ENCODE results near the gene SYT2. TPM values are rescaled to one million over a fixed set of nuclear protein-coding genes. Genes with fewer than 3 reads are reported as not detected.

Gene SYT2
- total RNA-seq, 1 donor from 2014 or later: 11.9 TPM

GRCh38 chr1:202703191-202703590 is 7.1 kb downstream of the SYT2 start:
- peaks cover 70% of the 10 kb centered on the region for H3K27me3 Mint-ChIP-seq
- no peaks in the 10 kb centered on the region for H3K4me1 Mint-ChIP-seq (ENCODE audit: unreplicated experiment)
- no peak overlapping the region for H3K27ac Mint-ChIP-seq
- H3K36me3 Mint-ChIP-seq: no peaks in the 10 kb centered on the region
- no peak overlapping the region for H3K4me3 Mint-ChIP-seq
- no peak for DNase-seq (ENCODE audit: extremely low spot score, unreplicated experiment)
- TF ChIP-seq CTCF (conservative IDR thresholded peaks at IDR 0.05): no peak
- no peaks in the 10 kb centered on the region for H3K9me3 Mint-ChIP-seq

- Mint-ChIP-seq H3K4me3 (no peak overlapping the region), H3K9me3 (no peaks in the 10 kb centered on the region), H3K4me1 (ENCODE audit: unreplicated experiment) (no peaks in the 10 kb centered on the region), H3K36me3 (no peaks in the 10 kb centered on the region), H3K27me3 (peaks cover 67% of the 10 kb centered on the region), H3K27ac (no peak overlapping the region)
- no peak for DNase-seq (ENCODE audit: extremely low spot score, unreplicated experiment)
- TF ChIP-seq CTCF (conservative IDR thresholded peaks at IDR 0.05): no peak
Measured at GRCh38 chr1:202702088-202702487, 8.2 kb downstream of the SYT2 start.

GRCh38 chr1:202701200-202701599 is 9.1 kb downstream of the SYT2 start:
- Mint-ChIP-seq H3K4me3 (no peak overlapping the region), H3K27ac (no peak overlapping the region), H3K36me3 (no peaks in the 10 kb centered on the region), H3K9me3 (no peaks in the 10 kb centered on the region), H3K4me1 (ENCODE audit: unreplicated experiment) (no peaks in the 10 kb centered on the region), H3K27me3 (peaks cover 65% of the 10 kb centered on the region)
- DNase-seq (ENCODE audit: extremely low spot score, unreplicated experiment): no peak
- no peak for TF ChIP-seq CTCF (conservative IDR thresholded peaks at IDR 0.05)

GRCh38 chr1:202700061-202700460 is 10.2 kb downstream of the SYT2 start:
- H3K27me3 Mint-ChIP-seq: peaks cover 64% of the 10 kb centered on the region
- DNase-seq (ENCODE audit: extremely low spot score, unreplicated experiment): no peak
- H3K36me3 Mint-ChIP-seq: no peaks in the 10 kb centered on the region
- H3K4me3 Mint-ChIP-seq: no peak overlapping the region
- TF ChIP-seq CTCF (conservative IDR thresholded peaks at IDR 0.05): no peak
- no peaks in the 10 kb centered on the region for H3K4me1 Mint-ChIP-seq (ENCODE audit: unreplicated experiment)
- H3K27ac Mint-ChIP-seq: no peak overlapping the region
- H3K9me3 Mint-ChIP-seq: no peaks in the 10 kb centered on the region

GRCh38 chr1:202698276-202698675 is 12.0 kb downstream of the SYT2 start:
- H3K36me3 Mint-ChIP-seq: no peaks in the 10 kb centered on the region

More at GRCh38 chr1:202698276-202698675, 12.0 kb downstream of the SYT2 start:
- no peak overlapping the region for H3K4me3 Mint-ChIP-seq
- peaks cover 52% of the 10 kb centered on the region for H3K27me3 Mint-ChIP-seq
- TF ChIP-seq CTCF (conservative IDR thresholded peaks at IDR 0.05): no peak
- peaks cover under 1% of the 10 kb centered on the region for H3K9me3 Mint-ChIP-seq
- no peak for DNase-seq (ENCODE audit: extremely low spot score, unreplicated experiment)
- no peaks in the 10 kb centered on the region for H3K4me1 Mint-ChIP-seq (ENCODE audit: unreplicated experiment)
- no peak overlapping the region for H3K27ac Mint-ChIP-seq
